Left ventricle myocardium inferior (tissue), 1 donor: ENCODE data around the gene MAS1L. TPM values are rescaled to one million over a fixed set of nuclear protein-coding genes. Genes with fewer than 3 reads are reported as not detected.

Experiments
- DNase-seq: peaks from one replicate; pipeline ENCODE4 v3.0.0-alpha.2; 2020
- H3K27ac ChIP-seq: fragments of 200-600 bp; replicated peaks from 2 replicates; pipeline ENCODE4 v1.8.0; 2021
- H3K27me3 ChIP-seq: fragments of 200-600 bp; 2 replicates; pipeline ENCODE4 v1.8.0; 2021; ENCODE audit warnings: low read depth
- H3K36me3 ChIP-seq: fragments of 200-600 bp; 2 replicates; pipeline ENCODE4 v1.8.0; 2021
- H3K4me1 ChIP-seq: fragments of 200-600 bp; 2 replicates; pipeline ENCODE4 v1.8.0; 2021
- H3K4me3 ChIP-seq: fragments of 200-600 bp; 2 replicates; pipeline ENCODE4 v1.8.0; 2021; ENCODE audit warnings: mild to moderate bottlenecking, moderate library complexity
- H3K9me3 ChIP-seq: fragments of 200-600 bp; replicated peaks from 2 replicates; pipeline ENCODE4 v1.8.0; 2021
- intact Hi-C: fragments of 100-400 bp; cut with micrococcal nuclease; formaldehyde crosslinking; loops from one replicate; pipeline ENCODE4 v1.11.0; 2022
- total RNA-seq: library from RNA; stranded (reverse); fragmentation: NEBNext Ultra II Directional; extraction: Animal tissue kit (Norgen Biotek cat#: 25700); gene quantifications from one replicate; pipeline ENCODE4 v1.2.1, GENCODE V29; 2021
- TF ChIP-seq, protein P1 (sequence below): fragments of 200-600 bp; IDR thresholded peaks from 2 replicates; pipeline ENCODE4 v1.8.0; 2021; ENCODE audit warnings: antibody characterized with exemption, mild to moderate bottlenecking, borderline replicate concordance
- donor health status: DM: no; HTN: yes; CAD: no; lungs with severe emphysema.

Gene MAS1L
- total RNA-seq, 1 donor from 2014 or later: not detected

DNA sequence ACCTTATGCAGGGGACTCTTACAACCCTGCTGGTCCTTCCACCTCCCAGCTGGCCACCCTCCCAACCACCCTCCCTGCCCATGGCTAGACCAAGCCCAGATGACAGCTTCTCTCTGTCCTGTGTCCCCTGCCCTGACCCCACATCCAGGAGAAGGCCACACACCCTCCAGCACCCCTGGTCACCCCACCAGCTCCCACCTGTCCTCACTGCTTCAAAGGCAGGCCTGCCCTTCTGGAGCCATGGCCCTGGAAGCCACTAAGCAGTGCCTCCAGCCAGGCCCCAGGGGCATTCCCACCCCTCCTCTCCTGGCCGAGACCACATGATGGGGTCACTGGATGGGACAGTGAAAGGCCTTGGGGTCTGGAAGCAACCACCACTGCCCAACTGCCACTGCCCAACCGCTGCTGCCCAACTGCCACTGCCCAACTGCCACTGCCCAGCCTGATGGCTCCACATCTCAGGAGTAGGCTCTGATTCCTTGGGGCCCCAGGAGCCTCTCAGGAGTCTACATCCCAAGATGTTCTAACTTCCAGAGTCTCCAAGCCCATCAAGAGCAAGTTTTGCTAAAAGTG is 41.3 kb upstream of the MAS1L start:
- Histone ChIP-seq H3K9me3 (no peaks in the 10 kb centered on the region), H3K27me3 (peaks cover 9% of the 10 kb centered on the region), H3K4me1 (no peaks in the 10 kb centered on the region), H3K4me3 (no peak overlapping the region), H3K27ac (no peak overlapping the region), H3K36me3 (no peaks in the 10 kb centered on the region)
- intact Hi-C loops: no loop called here
- TF ChIP-seq, protein P1, sequence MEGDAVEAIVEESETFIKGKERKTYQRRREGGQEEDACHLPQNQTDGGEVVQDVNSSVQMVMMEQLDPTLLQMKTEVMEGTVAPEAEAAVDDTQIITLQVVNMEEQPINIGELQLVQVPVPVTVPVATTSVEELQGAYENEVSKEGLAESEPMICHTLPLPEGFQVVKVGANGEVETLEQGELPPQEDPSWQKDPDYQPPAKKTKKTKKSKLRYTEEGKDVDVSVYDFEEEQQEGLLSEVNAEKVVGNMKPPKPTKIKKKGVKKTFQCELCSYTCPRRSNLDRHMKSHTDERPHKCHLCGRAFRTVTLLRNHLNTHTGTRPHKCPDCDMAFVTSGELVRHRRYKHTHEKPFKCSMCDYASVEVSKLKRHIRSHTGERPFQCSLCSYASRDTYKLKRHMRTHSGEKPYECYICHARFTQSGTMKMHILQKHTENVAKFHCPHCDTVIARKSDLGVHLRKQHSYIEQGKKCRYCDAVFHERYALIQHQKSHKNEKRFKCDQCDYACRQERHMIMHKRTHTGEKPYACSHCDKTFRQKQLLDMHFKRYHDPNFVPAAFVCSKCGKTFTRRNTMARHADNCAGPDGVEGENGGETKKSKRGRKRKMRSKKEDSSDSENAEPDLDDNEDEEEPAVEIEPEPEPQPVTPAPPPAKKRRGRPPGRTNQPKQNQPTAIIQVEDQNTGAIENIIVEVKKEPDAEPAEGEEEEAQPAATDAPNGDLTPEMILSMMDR: no peak
- no peak for DNase-seq

DNA sequence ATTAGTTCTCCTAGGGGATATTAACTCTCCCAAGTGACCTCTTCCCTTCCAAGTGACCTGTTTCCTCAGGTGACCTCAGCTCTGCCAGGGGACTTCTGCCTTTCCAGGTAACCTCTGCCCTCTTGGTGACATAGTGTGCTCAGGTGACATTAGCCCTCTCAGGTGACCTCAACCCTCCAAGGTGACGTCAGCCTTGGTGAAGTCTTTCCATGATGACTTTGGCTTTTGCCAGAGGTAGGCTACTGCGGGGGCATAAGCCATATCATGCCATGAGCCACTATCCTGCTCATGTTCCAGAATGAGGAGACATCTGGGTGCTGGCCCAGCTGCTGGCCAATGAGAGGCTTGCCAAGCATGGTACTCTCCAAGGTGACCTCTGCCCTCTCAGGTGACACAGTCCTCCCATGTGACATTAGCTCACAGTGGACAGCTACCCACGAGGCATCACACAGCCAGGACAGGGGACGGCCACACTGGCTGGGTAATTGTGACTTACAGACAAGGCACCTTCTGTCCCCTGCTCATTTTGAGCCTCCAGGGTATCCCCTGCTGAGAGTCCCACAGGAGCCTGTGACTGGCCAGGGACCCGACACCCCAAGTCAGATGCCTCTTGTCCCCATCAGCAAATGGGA is 40.7 kb upstream of the MAS1L start:
- Histone ChIP-seq H3K27me3 (peaks cover 9% of the 10 kb centered on the region), H3K4me3 (no peak overlapping the region), H3K36me3 (no peaks in the 10 kb centered on the region), H3K4me1 (no peaks in the 10 kb centered on the region), H3K27ac (no peak overlapping the region), H3K9me3 (no peaks in the 10 kb centered on the region)
- intact Hi-C loops: no loop called here
- no peak for DNase-seq
- TF ChIP-seq, protein P1: no peak

DNA sequence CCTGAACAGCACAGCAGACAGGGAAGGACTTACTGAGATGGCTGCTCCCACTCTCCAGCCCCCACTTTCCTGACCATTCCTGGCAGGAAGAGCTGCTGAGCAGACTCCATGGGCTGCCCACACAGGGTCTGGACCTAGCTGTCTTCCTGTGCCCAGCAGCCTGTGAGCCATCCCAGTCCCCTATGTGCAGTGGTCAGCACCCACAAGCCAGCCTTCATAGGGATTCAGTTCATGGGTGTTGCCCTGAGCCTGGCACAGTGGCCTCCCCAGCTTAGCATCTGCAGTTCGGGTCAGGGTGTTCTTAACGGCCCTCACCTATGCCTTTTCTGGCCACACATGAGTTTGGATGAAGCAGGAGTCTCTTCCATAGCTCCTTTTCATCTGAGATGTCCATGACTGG is 39.8 kb upstream of the MAS1L start:
- Histone ChIP-seq H3K9me3 (no peaks in the 10 kb centered on the region), H3K27me3 (peaks cover 9% of the 10 kb centered on the region), H3K36me3 (no peaks in the 10 kb centered on the region), H3K4me3 (no peak overlapping the region), H3K27ac (no peak overlapping the region), H3K4me1 (no peaks in the 10 kb centered on the region)
- TF ChIP-seq, protein P1: no peak
- DNase-seq: no peak
- intact Hi-C loops: no loop called here

DNA sequence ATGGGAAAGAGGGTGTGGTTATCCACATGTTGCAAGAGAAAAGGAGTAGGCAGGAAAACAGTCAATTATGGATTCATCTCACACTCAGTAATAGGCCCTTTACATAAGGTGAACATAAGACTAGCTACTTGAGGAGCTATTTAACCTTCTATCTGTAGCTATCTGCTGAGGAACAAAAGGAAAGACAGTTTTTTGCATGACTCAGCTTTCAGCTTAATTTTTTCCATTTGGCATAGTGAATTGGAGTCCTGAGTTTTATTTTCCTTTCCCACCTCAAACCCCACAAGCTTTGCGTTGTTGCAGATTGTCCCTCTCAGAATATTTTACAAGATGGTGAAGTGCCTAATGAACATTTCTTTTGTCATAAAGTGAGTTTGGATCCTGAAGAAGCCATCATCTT is 39.4 kb upstream of the MAS1L start:
- Histone ChIP-seq H3K9me3 (no peaks in the 10 kb centered on the region), H3K27ac (no peak overlapping the region), H3K4me3 (no peak overlapping the region), H3K27me3 (peaks cover 9% of the 10 kb centered on the region), H3K36me3 (no peaks in the 10 kb centered on the region), H3K4me1 (no peaks in the 10 kb centered on the region)
- TF ChIP-seq, protein P1: no peak
- intact Hi-C loops: no loop called here
- DNase-seq: no peak

DNA sequence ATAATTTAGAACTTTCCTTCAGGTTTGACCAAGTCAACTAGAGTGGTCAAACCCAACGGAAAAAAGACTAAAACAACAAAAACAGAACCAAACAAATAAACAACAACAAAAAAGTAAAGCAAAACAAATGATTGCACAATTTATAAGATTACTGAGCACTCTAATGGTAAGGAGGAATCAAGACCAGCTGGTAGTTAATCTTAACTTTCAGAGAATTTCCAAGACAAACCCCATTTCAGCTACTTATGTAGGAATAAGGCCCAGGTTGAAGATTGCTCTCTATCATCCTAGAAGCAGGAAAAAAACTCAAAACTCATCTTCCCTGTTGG is 37.5 kb upstream of the MAS1L start:
- TF ChIP-seq, protein P1: no peak
- H3K4me3 ChIP-seq: no peak overlapping the region
- H3K4me1 ChIP-seq: no peaks in the 10 kb centered on the region
- intact Hi-C loops: no loop called here
- H3K27me3 ChIP-seq: peaks cover 11% of the 10 kb centered on the region
- no peak for DNase-seq
- no peak overlapping the region for H3K27ac ChIP-seq
- H3K9me3 ChIP-seq: no peaks in the 10 kb centered on the region
- H3K36me3 ChIP-seq: no peaks in the 10 kb centered on the region
